Measurements from ENCODE around the gene SHROOM3.

DNA sequence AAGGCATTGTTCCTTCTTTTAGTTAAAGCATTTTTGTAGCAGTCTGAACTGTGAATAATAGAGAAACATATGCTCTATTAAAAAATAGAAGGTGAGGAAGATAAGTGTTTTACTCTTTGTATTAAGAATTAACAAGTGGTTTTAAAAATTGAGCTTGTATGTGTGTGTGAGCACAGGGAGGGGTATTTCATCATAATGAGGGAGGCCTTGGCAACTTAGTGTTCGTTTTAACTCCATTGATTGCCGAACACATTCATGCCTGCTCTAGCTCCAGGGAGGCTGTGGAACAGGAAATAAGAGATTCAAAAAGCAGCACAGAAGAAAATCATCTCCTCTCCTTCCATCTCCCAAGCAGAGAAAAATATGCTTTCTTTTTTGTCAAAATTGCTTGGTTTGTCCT, 14.8 kb downstream of the SHROOM3 start:
- TF ChIP-seq, protein P1, sequence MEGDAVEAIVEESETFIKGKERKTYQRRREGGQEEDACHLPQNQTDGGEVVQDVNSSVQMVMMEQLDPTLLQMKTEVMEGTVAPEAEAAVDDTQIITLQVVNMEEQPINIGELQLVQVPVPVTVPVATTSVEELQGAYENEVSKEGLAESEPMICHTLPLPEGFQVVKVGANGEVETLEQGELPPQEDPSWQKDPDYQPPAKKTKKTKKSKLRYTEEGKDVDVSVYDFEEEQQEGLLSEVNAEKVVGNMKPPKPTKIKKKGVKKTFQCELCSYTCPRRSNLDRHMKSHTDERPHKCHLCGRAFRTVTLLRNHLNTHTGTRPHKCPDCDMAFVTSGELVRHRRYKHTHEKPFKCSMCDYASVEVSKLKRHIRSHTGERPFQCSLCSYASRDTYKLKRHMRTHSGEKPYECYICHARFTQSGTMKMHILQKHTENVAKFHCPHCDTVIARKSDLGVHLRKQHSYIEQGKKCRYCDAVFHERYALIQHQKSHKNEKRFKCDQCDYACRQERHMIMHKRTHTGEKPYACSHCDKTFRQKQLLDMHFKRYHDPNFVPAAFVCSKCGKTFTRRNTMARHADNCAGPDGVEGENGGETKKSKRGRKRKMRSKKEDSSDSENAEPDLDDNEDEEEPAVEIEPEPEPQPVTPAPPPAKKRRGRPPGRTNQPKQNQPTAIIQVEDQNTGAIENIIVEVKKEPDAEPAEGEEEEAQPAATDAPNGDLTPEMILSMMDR (IDR thresholded peaks at IDR 0.05): no peak
- no peak for TF ChIP-seq POLR2A (IDR thresholded peaks at IDR 0.05; ENCODE audit: low read depth)
- no peak for TF ChIP-seq POLR2AphosphoS5 (IDR thresholded peaks at IDR 0.05)

All from esophagus muscularis mucosa (tissue), 3 donors.